ENCODE measurements around the gene CNOT2.
"Not testable (repeated sequence)": the region's sequence is repeated elsewhere in the genome, so short reads cannot be mapped to it uniquely, and the experiment has no call there.

The CNOT2 gene

DNA sequence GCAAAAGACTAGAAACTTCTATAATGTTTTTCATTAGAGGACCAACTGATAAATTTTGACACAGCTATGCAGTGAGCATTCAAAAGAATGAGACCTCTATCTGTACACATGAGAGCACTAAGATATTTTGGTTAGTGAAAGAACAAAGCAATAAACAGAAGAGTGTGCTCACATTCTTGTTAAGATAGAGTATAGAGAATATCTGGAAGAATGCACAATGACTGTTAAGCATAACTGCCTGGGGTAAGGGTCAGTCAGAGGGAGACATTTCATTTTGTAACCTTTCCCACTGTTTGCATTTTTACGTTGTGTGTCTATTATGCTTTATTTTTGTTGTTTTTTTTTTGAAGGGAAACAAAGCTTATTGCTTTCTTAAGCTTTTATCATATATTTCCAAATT lies 143.5 kb downstream of the CNOT2 start:
- no peak for TF ChIP-seq ZNF274 (IDR thresholded peaks at IDR 0.05; ENCODE audit: low read depth, low read length)
- H3K4me3 ChIP-seq (ENCODE audit: low read length): no peak overlapping the region

DNA sequence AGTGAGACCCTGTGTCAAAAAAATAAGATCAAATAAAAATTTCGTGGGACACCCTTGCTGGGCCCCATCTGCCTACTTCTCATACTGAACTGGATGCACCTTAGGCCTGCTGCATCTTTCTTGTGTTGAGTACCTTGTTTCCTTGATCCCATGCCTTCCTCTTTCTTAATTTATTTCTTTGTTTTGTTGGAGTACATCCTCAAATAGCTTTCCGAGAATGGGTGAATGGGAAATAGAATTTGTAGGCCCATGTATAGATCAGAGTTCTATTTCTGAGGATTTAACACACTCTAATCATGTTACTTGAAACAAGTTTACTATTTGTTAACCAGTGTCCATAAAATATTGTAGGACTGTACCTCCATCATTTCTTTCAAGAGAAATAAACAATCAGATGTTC lies 146.4 kb downstream of the CNOT2 start:
- no peak for TF ChIP-seq ZNF274 (IDR thresholded peaks at IDR 0.05; ENCODE audit: low read depth, low read length)
- no peak overlapping the region for H3K4me3 ChIP-seq (ENCODE audit: low read length)

DNA sequence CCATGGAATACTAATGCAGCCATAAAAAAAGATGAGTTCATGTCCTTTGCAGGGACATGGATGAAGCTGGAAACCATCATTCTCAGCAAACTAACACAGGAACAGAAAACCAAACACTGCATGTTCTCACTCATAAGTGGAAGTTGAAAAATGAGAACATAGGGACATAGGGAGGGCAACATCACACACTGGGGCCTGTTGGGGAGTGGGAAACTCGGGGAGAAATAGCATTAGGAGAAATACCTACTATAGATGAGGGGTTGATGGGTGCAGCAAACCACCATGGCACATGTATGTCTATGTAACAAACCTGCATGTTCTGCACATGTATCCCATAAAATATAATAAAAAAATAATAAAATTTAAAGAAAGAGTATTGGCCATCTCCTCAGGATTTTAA lies 149.4 kb downstream of the CNOT2 start:
- H3K4me3 ChIP-seq (ENCODE audit: low read length): not testable (repeated sequence)

DNA sequence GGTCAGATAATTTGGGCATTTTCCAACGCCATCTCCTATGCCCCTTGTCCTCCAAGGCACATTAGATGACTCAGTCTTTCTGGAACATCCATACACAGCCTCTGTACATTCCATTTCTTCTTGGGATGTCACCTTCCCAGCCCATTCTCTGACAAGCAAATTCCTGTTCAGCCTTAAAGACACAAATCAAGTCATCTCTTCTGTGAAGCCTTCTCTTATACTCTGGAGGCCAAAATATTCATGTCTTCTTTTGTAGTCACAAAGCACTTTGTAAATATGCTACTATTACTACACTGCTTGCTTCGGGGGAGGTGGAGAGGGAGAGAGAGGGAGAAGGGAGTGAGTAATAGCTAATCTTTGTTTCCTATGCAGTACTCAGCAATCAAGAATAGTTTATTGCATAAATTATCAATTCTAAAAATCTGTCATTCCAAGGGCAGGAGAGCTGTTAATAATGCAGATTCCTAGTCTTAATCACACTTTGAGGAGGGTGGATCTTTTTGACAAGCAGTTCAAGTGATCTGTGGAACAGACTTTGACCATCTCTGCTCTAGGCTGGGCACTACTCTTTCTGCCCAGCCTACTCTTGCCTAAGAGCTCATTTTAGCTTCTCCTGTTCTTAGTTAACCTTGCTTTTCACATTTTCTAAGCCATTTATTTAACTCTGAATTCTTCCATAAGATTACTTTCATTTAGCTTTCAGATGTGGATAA lies 150.7 kb downstream of the CNOT2 start:
- H3K4me3 ChIP-seq (ENCODE audit: low read length): no peak overlapping the region
- no peak for TF ChIP-seq ZNF274 (IDR thresholded peaks at IDR 0.05; ENCODE audit: low read depth, low read length)

DNA sequence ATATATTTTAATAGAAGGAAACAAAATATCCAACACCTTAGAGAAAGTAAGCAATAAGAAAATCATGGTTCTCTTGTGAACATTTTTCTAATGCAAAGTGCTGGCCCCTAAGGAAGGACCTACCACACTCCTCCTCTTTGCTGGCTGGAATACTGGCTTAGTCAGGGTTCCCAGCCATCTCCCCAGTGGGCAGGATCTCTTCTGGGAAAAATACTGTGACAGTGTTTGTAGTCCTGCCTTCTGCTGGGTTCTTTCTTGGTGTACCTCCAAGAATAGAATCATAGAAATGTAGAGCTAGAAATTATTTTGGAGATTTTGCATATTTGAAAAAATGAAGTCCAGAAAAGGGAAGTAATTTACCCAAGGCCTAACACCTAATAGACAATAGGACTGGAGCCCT lies 154.8 kb downstream of the CNOT2 start:
- no peak for TF ChIP-seq ZNF274 (IDR thresholded peaks at IDR 0.05; ENCODE audit: low read depth, low read length)
- no peak overlapping the region for H3K4me3 ChIP-seq (ENCODE audit: low read length)

DNA sequence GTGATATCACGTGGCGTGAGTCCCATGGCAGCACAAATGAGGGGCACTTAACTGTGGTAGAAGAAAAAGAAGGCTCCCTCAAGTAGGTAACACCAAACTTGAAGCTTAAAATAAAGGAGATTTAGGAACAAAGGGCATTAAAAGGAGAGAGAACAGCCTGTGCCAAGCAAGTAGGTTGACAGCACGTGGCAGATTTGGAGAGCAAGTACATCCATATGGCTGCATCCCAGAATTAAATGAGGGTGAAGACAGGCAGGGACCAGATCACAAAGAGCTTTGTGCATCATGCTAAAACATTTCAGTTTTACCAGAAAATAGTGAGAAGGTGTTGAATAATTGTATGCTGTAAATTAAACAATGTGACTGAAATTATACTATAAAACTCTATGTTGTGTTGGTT lies 155.6 kb downstream of the CNOT2 start:
- no peak overlapping the region for H3K4me3 ChIP-seq (ENCODE audit: low read length)
- TF ChIP-seq ZNF274 (IDR thresholded peaks at IDR 0.05; ENCODE audit: low read depth, low read length): no peak

DNA sequence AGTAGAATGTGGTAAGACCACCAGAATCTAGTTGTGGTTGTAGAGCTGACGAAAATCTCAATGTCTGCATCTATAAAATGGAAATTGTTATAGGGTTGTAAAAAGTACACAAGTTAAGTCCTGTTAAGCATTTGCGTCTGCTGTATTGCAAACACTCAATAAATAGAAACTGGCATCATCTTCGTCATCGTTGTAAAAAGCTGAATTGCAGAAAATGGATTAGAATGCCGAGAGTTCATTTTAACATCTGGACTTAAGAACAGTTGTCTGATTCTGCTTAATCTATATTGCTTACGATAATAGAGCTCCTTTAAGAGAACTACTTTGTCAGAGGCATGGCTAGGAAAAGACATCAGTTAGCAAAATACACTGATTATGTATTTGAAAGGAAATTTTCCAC lies 156.1 kb downstream of the CNOT2 start:
- no peak for TF ChIP-seq ZNF274 (IDR thresholded peaks at IDR 0.05; ENCODE audit: low read depth, low read length)
- H3K4me3 ChIP-seq (ENCODE audit: low read length): no peak overlapping the region

DNA sequence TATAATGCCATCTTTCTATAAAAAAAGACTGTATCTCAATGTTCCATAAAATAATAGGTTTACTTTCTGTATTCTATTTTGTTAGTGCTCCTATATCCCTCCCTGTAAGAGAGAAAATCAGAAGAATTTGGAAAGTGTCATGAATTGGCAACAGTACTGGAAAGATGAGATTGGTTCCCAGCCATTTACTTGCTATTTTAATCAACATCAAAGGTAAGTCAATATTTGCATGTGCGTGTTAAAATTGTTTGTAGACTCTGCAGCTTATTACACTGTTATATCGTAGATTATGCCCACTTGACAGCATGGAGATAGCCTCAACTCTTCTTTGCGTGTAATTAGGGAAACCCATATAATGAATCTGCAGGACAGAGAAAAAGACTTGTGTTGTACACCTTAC lies 156.9 kb downstream of the CNOT2 start:
- H3K4me3 ChIP-seq (ENCODE audit: low read length): no peak overlapping the region
- no peak for TF ChIP-seq ZNF274 (IDR thresholded peaks at IDR 0.05; ENCODE audit: low read depth, low read length)

DNA sequence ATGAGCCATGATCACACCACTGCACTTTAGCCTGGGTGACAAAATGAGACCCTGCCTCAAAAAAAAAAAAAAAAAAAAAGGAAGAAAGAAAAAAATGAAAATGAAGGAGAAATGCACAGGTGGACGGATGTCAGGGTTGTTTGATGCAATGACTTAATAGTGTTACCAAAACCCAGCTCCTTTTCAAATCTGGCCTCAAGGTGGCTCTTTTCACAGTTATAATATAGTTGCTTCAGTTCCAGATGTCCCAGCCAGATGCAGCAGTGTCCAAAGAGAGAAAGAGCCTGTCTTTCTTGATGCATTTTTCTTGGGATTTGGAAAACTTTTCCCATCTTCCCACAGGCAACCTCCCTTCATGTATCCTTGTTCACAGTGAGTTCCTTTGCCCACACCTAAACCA lies 159.4 kb downstream of the CNOT2 start:
- no peak overlapping the region for H3K4me3 ChIP-seq (ENCODE audit: low read length)
- no peak for TF ChIP-seq ZNF274 (IDR thresholded peaks at IDR 0.05; ENCODE audit: low read depth, low read length)

DNA sequence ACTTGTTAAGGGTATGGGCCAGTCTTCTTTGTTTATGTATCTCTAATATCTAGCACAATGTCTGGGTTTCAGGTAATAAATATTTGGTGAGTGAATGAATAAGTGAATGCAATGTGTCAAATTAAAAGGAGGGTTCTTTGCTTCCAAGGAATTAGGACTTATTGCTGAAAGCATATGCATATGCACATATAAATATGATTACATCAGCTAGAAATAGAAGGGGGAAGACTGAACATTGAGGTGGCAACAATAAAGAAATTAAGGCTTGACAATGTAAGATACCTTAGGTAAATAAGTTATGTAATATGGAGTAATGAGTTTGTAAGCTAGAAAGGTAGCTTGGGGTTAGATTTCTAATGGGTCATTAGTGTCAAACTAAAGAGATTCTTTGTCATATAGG lies 160.6 kb downstream of the CNOT2 start:
- no peak for TF ChIP-seq ZNF274 (IDR thresholded peaks at IDR 0.05; ENCODE audit: low read depth, low read length)
- no peak overlapping the region for H3K4me3 ChIP-seq (ENCODE audit: low read length)
